ENCODE data around the gene COL5A1.
A peak's percentile ranks its signal among the peaks of the same experiment; 100 is the strongest.

COL5A1 gene

GRCh38 chr9:134659688-134660131 lies 18.1 kb downstream of the COL5A1 start:
- Histone ChIP-seq H3K36me3 (ENCODE audit: control insufficient read depth, insufficient read depth, low read length) (no peaks in the 10 kb centered on the region), H3K4me1 (peaks cover 35% of the 10 kb centered on the region), H3K4me2 (ENCODE audit: low read length) (no peak overlapping the region), H2AFZ (no peak overlapping the region), H3K9ac (no peak overlapping the region), H3K4me3 (ENCODE audit: low read depth, low read length) (no peak overlapping the region), H3K79me2 (no peaks in the 10 kb centered on the region), H3K27ac (peak overlapping the region; percentile 95), H3K9me3 (ENCODE audit: control insufficient read depth, low read length) (no peaks in the 10 kb centered on the region), H3K27me3 (ENCODE audit: control insufficient read depth, insufficient read depth, low read length) (no peaks in the 10 kb centered on the region)
- TF ChIP-seq CTCF (IDR thresholded peaks at IDR 0.05), result no peak

GRCh38 chr9:134660407-134660806 lies 18.8 kb downstream of the COL5A1 start:
- peaks cover 35% of the 10 kb centered on the region for H3K4me1 ChIP-seq
- no peak overlapping the region for H2AFZ ChIP-seq
- no peak overlapping the region for H3K9ac ChIP-seq
- H3K36me3 ChIP-seq (ENCODE audit: control insufficient read depth, insufficient read depth, low read length), result no peaks in the 10 kb centered on the region
- H3K4me2 ChIP-seq (ENCODE audit: low read length), result no peak overlapping the region
- no peaks in the 10 kb centered on the region for H3K9me3 ChIP-seq (ENCODE audit: control insufficient read depth, low read length)
- no peaks in the 10 kb centered on the region for H3K79me2 ChIP-seq
- peak overlapping the region; percentile 95 for H3K27ac ChIP-seq
- no peaks in the 10 kb centered on the region for H3K27me3 ChIP-seq (ENCODE audit: control insufficient read depth, insufficient read depth, low read length)
- TF ChIP-seq CTCF (IDR thresholded peaks at IDR 0.05), result no peak
- H3K4me3 ChIP-seq (ENCODE audit: low read depth, low read length), result no peak overlapping the region

GRCh38 chr9:134661299-134661698 lies 19.7 kb downstream of the COL5A1 start:
- H3K27me3 ChIP-seq (ENCODE audit: control insufficient read depth, insufficient read depth, low read length), result no peaks in the 10 kb centered on the region
- no peaks in the 10 kb centered on the region for H3K79me2 ChIP-seq
- H3K4me1 ChIP-seq, result peaks cover 35% of the 10 kb centered on the region
- no peaks in the 10 kb centered on the region for H3K36me3 ChIP-seq (ENCODE audit: control insufficient read depth, insufficient read depth, low read length)
- no peak overlapping the region for H3K9ac ChIP-seq
- H3K27ac ChIP-seq, result peak overlapping the region; percentile 95
- no peaks in the 10 kb centered on the region for H3K9me3 ChIP-seq (ENCODE audit: control insufficient read depth, low read length)
- no peak overlapping the region for H3K4me2 ChIP-seq (ENCODE audit: low read length)
- no peak for TF ChIP-seq CTCF (IDR thresholded peaks at IDR 0.05)
- H2AFZ ChIP-seq, result no peak overlapping the region
- no peak overlapping the region for H3K4me3 ChIP-seq (ENCODE audit: low read depth, low read length)

GRCh38 chr9:134661791-134662142 lies 20.2 kb downstream of the COL5A1 start:
- peak overlapping the region; percentile 95 for H3K27ac ChIP-seq

More at GRCh38 chr9:134661791-134662142, 20.2 kb downstream of the COL5A1 start:
- no peak overlapping the region for H3K4me3 ChIP-seq (ENCODE audit: low read depth, low read length)
- no peak overlapping the region for H3K4me2 ChIP-seq (ENCODE audit: low read length)
- H3K9ac ChIP-seq, result no peak overlapping the region
- H3K4me1 ChIP-seq, result peaks cover 35% of the 10 kb centered on the region
- no peaks in the 10 kb centered on the region for H3K36me3 ChIP-seq (ENCODE audit: control insufficient read depth, insufficient read depth, low read length)
- H3K27me3 ChIP-seq (ENCODE audit: control insufficient read depth, insufficient read depth, low read length), result no peaks in the 10 kb centered on the region
- H2AFZ ChIP-seq, result peak overlapping the region; percentile 22
- H3K9me3 ChIP-seq (ENCODE audit: control insufficient read depth, low read length), result no peaks in the 10 kb centered on the region
- H3K79me2 ChIP-seq, result no peaks in the 10 kb centered on the region
- TF ChIP-seq CTCF (IDR thresholded peaks at IDR 0.05), result no peak
